HG03175 (cell line): ENCODE data around the gene SCAF11.
"Not testable (repeated sequence)": the region's sequence is repeated elsewhere in the genome, so short reads cannot be mapped to it uniquely, and the experiment has no call there.

Experiments used
- ATAC-seq: cut with Tn5 transposase; IDR thresholded peaks from one replicate; pipeline ENCODE4 v1.9.1; 2021; ENCODE audit warnings: mild to moderate bottlenecking, moderate library complexity; ENCODE audit not compliant: unreplicated experiment

The SCAF11 gene

DNA sequence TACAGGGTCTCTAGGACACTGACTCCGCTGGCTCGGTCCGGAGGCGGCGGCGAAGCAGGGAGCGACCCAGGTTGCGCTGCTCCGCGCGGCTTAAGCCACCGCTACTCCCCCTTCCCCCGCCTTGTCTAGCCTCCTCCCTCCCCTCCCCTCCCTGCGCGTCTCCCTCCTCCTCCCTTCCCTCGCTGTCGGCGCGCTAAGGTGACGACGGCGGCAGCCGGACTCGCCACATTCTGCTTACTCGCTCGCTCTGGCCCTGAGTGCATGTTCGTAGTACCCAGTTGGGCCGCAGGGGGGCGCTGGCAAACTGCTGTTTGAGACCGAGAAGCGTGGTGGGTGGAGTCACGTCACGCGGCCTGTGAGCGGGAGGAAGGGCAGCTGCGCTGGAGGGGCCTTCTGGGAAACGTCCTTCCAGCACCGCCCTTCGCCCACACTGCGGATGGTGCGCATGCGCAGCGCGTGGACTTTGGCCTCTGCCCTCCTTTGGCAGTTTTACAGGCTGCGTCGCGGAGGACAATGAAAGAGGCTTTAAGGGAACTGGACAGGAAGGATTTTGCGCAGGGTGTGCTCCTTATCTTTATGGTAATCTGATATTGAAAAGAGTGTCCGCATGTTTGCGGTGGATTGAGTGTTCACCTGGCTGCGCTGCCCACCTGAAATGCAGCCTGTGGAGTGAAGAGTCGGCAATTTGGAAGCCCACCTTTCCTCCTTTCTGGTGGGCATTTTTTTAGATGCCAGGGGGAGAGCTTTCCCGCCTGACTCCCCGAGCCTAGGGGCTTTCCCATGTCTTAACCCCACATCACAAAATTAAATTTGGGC is at the start of gene SCAF11:
Gene SCAF11 (minus strand): TSS at position 107 of the 816 bp plus-strand sequence. CDS start 26,407 bp downstream, outside the sequence.
- peak; percentile 75 for ATAC-seq

DNA sequence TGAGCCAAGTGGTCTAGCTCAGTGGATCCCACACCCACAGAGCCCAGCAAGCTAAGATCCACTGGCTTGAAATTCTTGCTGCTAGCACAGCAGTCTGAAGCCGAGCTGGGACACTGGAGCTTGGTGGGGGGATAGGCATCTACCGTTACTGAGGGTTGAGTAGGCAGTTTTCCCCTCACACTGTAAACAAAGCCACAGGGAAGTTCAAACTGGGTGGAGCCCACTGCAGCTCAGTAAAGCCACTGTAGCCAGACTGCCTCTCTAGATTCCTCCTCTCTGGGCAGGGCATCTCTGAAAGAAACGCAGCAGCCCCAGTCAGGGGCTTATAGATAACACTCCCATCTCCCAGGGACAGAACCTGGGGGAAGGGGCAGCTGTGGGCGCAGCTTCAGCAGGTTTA is 46.7 kb upstream of the SCAF11 start:
- not testable (repeated sequence) for ATAC-seq

GRCh38 chr12:46027172-46027571 is 36.8 kb upstream of the SCAF11 start:
- ATAC-seq = no peak

GRCh38 chr12:46024099-46024498 is 33.7 kb upstream of the SCAF11 start:
- no peak for ATAC-seq

DNA sequence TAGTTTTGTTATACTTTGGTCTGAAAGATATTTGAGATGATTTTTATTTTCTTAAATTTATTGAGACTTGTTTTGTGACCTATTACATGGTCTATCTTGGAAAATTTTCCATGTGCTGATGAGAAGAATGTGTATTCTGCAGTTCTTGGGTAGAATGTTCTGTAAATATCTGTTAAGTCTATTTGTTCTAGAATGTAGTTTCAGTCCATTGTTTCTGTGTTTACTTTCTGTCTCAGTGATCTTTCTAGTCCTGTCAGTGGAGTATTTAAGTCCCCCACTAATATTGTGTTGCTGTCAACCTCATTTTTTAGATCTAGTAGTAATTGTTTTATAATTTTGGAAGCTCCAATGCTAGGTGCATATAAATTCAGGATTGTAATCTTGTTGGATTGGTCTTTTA is 30.4 kb upstream of the SCAF11 start:
- ATAC-seq = no peak

- ATAC-seq = not testable (repeated sequence)
Observed at GRCh38 chr12:46018712-46019111, 28.3 kb upstream of the SCAF11 start.

- ATAC-seq = not testable (repeated sequence)
Observed at GRCh38 chr12:46017866-46018375, 27.5 kb upstream of the SCAF11 start.

GRCh38 chr12:46005823-46006222 is 15.4 kb upstream of the SCAF11 start:
- no peak for ATAC-seq

GRCh38 chr12:46005151-46005797 is 14.9 kb upstream of the SCAF11 start:
- no peak for ATAC-seq

DNA sequence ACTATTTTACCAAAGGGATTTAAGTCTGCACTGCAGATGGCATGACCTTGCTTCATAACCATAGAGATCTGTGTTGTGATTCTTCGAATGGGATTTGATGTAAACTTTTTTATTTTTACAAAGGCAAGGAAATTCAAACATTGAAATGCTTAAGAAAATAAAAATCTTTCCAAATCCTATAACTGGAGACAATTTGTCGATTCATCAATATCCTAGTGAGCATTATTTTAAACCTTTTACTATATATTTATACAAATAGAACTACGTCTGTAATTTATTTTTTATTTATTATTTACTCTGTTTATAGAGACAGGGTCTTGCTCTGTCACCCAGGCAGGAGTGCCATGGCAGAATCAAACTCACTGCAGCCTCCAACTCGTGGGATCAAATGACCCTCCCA is 14.3 kb upstream of the SCAF11 start:
- no peak for ATAC-seq

GRCh38 chr12:46000076-46000475 is 9.7 kb upstream of the SCAF11 start:
- ATAC-seq = not testable (repeated sequence)

DNA sequence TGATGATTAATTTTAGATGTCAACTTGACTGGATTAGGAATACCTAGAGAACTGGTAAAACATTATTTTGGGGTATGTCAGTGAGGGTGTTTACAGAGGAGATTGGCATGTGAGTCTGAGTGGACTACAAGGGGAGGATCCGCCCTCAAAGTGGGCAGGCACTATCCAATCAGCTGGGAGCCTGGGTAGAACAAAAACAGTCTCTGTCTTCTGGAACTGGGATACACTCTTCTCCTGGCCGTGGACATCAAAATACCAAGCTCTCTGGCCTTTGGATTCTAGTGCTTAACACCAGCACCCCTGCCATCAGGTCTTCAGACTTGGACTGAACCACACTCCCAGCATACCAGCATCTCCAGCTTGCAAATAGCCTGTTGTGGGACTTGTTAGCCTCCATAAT is 4.4 kb upstream of the SCAF11 start:
- no peak for ATAC-seq

DNA sequence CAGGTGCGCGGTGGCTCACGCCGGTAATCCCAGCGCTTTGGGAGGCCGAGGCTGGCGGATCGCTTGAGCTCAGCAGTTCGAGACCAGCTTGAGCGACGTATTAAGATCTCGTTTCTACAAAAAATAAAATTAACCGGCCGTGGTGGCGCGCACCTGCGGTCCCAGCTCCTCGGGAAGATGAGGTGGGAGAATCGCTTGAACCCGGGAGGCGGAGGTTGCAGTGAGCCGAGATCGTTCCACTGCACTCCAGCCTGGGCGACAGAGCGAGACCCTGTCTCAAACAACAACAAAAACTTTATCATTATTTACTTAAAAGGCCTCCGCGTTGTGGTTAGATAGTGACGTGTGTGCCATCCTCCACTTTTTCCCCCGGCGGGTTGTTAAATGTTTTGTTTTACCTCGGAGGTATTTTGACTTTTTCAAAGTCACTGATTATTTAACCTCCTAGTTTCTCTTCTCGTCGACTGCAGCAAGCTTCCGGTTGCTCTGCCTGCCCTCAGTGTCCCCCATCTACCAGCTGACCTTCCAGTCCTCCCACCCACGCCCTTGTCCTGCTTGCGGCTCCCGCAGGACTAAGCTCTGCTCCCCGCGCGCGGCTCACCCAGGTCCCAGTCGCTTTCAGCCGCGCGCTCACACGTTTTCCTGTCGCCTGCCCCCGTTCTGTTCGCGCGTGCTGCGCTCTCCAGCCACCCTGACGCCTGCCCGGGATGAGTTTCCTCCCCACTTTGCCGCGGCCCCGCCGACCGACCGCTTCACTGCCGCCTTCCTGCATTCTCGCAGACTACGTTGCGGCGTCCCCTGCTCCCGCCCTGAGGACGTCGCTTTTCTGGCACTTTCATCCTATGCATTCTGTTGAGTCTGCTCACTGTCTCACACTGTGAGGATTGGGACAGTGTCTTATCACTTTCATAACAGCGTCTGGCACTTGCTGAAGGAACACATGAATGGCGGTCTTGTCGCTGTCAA is 1.2 kb upstream of the SCAF11 start:
- ATAC-seq = peak; percentile 19

DNA sequence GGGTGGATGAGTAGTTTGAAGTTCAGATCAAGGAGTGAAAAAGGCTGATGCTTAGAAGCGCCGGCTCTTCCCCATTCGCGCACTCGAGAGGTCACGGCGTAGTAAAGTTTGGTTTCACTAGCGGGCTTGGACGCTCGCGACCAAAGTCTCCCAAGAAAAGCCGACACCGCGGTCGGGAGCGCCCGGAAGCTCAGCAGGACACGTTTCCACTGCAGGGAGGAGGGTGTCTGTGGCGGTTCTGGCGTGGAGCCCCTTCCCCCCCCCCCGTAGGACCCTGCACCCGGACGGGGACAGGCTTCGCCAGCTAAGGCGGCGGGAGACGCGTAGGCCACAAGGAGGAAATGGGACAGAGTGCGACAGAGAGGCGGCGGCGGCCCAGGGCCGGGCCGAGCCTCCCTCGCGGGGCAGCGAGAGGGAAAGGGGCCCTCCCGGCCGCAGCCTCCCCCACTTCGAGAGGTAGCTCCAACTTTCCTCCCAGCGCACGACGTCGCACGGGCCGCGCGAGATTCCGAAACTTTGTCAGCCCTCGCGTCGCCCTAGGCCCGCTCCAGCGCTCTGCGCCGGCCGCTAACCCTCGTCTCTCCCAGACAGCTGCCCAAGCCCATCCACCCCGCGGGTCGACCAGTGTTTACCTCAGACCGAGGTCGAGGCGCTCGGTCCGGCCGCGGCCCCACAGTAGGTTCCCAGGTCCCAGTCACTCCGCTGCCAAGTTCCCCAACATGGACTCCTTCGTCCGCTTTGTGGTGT is 480 bp downstream of the SCAF11 start:
- ATAC-seq = peak; percentile 32

- no peak for ATAC-seq
Observed at GRCh38 chr12:45989287-45989686, 1.1 kb downstream of the SCAF11 start.

GRCh38 chr12:45988264-45988663 is 2.1 kb downstream of the SCAF11 start:
- no peak for ATAC-seq

- ATAC-seq = no peak
Observed at GRCh38 chr12:45987340-45987727, 3.0 kb downstream of the SCAF11 start.

GRCh38 chr12:45986641-45987339 is 3.6 kb downstream of the SCAF11 start:
- no peak for ATAC-seq

DNA sequence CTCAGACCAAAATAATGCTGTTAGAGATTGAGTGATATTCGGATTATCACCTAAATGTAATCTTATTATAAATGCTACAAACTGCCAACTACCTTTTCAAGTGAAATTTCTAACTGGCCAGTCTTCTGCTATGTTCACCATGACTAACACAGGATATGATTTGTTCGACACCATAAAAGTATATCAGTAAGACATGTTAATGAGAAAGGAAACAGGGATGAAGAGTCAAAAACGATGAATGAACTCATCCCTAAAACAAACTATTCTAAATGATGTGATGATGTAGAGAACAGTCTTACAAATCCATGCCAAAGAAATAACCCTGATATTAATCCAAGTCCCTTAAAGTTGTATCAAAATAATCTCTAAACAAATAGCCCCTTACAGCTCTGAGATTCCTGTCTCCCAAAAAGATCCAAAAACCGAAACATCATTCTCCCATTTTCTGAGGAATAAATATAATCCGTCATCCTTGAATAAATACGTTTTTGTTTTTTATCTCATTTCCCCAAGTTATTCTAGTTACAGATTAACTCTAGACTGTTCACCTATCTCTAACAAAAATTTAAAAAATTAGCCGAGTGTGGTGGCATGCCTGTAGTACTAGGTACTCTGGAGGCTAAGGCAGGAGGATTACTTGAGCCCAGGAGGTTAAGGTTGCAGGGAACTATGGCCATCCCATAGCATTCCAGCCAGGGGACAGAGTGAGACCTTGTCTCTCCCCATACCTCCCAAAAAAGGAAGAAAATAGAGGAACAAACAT is 9.1 kb downstream of the SCAF11 start:
- no peak for ATAC-seq
